Choroid plexus epithelial cell (primary cell): ENCODE measurements around the gene CERK.
A peak's percentile ranks its signal among the peaks of the same experiment; 100 is the strongest.

ENCODE experiments used
- DNase-seq: peaks from one replicate; pipeline ENCODE4 v3.0.0-alpha.2; 2010; ENCODE audit warnings: low read depth
- H3K4me3 ChIP-seq: 2 replicates; pipeline ENCODE4 v1.5.1; 2011; ENCODE audit warnings: low read depth, mild to moderate bottlenecking, control low read depth, low read length, moderate library complexity
- TF ChIP-seq, protein P1 (sequence below): conservative IDR thresholded peaks from 2 replicates; pipeline ENCODE4 v1.5.1; 2011; ENCODE audit warnings: low read depth, mild to moderate bottlenecking, control low read depth, inconsistent platforms, low read length, moderate library complexity

Gene CERK

DNA sequence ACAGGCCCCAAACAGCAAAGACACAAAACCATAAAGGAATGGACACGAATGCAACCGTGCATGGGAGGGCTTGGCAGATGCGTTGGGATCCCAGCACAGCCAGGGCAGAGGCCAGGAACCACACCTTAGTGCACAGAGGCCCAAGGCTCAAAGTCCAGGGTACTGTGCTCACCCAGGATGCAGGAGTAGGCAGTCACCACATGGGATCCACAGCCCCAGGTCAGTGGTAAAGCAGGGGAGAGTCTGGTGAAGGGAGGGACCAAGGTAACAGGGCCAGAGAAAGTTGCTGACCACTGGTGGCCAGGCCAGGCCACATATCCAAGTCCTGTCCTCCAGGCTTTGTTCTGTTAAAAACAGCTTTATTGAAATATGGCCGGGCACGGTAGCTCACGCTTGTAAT is 6.5 kb upstream of the CERK start:
- no peak for DNase-seq
- no peak overlapping the region for H3K4me3 ChIP-seq
- TF ChIP-seq, protein P1, sequence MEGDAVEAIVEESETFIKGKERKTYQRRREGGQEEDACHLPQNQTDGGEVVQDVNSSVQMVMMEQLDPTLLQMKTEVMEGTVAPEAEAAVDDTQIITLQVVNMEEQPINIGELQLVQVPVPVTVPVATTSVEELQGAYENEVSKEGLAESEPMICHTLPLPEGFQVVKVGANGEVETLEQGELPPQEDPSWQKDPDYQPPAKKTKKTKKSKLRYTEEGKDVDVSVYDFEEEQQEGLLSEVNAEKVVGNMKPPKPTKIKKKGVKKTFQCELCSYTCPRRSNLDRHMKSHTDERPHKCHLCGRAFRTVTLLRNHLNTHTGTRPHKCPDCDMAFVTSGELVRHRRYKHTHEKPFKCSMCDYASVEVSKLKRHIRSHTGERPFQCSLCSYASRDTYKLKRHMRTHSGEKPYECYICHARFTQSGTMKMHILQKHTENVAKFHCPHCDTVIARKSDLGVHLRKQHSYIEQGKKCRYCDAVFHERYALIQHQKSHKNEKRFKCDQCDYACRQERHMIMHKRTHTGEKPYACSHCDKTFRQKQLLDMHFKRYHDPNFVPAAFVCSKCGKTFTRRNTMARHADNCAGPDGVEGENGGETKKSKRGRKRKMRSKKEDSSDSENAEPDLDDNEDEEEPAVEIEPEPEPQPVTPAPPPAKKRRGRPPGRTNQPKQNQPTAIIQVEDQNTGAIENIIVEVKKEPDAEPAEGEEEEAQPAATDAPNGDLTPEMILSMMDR, result no peak

DNA sequence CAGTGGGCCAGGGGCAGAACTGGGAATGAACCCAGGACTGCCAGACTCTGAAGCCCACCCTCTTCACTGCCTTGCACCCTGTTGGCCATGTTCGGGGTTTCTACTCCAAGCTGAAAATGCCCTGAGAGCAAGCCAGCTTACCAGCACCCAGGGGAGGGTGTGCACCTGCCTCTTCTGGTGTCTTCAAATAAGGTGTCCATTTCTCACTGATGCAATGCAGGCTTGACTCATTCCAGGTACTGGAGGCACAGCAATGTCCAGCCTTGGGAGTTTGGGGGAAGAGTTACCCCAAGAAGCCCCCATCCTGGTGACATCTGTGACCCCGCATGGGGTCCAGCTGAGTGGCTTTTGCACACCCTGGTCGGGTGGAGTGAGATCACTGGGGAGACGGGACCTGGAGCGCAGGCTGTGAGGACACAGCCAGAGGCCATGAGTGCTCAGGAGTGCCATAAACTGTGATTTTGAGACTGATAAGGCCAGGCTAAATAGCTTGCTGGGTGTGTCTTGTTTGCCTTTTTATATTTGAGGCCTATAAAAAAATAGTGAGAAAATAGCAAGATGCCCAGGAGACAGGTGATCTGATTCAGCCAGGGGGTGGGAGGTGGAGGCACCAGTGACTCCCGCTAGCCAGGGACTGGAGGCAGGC is 4.6 kb upstream of the CERK start:
- TF ChIP-seq, protein P1, result no peak
- H3K4me3 ChIP-seq, result no peak overlapping the region
- no peak for DNase-seq

DNA sequence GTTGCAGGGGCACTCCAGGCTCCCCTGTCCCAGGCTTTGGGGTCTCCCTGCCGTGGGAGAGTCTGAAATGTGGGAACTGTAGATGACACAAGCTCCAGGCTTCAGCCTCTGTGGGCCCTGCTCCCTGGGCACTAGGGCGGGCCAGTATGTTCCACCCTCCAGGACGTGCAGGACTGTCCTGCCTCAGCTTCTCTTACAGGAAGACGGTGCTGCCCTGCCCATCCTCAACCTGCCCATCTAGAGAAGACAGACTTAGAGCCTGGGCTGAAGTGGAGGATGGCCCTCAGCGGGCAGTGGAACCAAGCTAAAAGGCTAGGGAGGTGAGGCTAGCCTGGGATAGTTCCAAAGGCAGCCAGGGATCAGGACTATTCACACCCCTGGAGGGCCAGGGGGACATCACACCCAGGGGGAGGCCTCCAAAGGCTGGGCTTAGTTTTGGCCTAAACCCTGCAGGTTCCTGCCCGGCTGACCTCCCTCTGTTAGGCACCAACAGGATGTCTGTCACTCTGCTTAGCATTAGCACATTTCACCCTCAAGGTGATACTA is 4.0 kb upstream of the CERK start:
- no peak overlapping the region for H3K4me3 ChIP-seq
- TF ChIP-seq, protein P1, result no peak

DNA sequence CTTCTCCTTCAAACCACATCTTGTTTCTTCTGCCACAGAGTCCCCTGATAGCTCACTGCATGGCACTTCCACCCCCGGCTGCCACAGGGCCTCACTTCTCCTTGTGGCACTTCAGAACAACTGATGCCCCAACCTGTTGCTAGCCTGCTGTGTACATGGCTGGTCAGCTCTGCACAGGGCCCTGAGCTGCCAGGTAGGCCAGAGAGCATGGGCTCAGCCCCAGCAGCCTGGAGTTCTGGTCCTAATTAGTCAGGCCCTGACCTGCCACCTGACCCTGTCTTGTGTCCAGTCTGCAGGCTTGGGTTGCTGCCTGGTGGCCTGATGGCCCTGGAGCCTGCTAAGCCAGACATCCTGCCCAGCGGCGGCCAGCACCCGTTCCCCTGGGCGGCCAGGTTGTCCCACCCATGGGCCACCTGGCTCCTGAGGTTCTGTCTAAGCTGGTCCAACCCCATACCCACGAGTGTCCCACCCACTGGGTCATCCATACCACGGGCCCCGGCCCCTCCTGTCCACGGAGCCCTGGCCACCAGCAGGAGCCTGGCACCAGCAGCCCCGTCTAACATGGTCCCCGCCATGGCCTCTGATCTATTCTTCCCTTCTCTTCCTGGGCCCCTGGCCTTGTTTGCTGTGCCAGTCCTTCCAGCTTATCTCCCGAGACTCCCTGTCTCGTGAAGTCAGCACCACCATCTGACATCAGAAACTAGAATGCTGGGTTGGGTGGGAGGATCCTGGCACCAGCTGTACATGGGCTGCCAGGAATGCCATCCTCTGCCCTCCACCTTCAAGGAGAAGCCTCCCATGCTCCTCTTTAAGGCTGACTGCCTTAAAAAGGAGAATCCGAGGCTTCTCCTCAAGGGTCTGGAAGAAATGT is 3.1 kb upstream of the CERK start:
- TF ChIP-seq, protein P1, result no peak

More for the DNA sequence above, 4.0 kb upstream of the CERK start:
- DNase-seq, result no peak

DNA sequence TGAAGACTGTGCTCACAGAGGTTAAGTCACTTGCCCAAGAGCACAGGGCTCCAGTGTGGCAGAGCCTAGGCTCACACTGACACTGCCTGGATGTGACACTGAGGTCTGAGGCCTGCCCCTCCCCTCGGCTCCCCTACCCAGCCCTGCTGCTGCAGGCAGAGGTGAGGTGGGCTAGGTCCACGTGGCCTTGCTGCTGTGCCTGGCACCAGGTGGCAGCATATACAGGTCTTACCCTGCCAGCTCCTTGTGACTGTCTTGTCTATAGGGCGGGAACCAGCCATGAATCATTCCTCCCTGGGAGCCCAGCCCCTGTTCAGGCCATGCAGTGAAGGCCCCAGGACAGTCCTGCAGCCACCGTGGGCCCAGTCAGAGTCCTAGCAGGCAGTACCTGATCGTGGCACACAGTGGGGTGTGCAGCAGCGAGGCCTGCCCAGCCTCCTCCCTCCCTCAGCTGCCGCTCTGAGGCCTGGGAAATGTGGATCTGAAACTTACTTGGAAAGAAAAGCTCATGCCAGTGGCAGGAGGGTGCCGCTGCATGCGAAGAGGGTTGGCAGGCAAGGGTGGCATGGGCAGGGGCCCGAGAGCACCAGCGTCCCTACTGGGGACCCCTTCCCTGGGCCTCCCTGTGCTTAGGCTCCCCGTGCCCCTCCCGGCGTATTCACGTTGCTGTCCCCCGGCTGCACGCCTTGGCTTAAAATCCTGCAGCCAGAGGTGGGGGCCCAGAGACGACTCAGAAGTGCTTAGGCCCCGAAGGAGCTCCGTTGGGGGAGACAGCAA is 1.2 kb upstream of the CERK start:
- TF ChIP-seq, protein P1, result peak; percentile 37
- peak overlapping the region; percentile 70 for H3K4me3 ChIP-seq
- peak; percentile 66 for DNase-seq

More for the DNA sequence above, 3.1 kb upstream of the CERK start:
- DNase-seq, result no peak
- H3K4me3 ChIP-seq, result no peak overlapping the region

DNA sequence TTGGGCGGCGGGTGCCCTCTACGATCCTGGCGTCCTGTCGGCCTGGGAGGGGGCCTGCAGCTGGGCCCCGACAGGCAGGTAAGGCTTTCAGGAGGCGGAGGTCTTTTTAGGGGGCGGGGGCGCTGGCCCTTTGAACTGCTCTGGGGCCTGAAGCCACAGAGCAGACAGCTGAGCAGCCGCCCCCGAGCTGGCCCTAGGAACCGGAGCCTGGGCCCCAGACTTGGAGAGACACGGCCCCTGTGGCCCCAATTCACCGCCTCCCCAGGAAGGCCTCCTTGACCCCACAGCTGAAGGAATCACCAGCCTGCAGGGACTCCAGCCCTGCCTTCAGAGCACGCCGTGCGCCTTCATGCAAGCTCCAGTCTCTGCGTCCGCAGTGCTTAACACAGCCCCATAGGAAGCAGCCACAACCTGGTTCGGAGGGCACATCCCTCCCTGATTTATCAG is 618 bp upstream of the CERK start:
- TF ChIP-seq, protein P1, result no peak
- H3K4me3 ChIP-seq, result peak overlapping the region; percentile 70
- peak; percentile 65 for DNase-seq
